ENCODE results near the gene CNFN. TPM values are rescaled to one million over a fixed set of nuclear protein-coding genes. Genes with fewer than 3 reads are reported as not detected.

CNFN gene
- total and polyA plus RNA-seq, 10 of the 15 experiments (the other 5 are each of a cell fraction or from before 2014, with no cell fraction given) = 0.60 TPM; not detected in 9

DNA sequence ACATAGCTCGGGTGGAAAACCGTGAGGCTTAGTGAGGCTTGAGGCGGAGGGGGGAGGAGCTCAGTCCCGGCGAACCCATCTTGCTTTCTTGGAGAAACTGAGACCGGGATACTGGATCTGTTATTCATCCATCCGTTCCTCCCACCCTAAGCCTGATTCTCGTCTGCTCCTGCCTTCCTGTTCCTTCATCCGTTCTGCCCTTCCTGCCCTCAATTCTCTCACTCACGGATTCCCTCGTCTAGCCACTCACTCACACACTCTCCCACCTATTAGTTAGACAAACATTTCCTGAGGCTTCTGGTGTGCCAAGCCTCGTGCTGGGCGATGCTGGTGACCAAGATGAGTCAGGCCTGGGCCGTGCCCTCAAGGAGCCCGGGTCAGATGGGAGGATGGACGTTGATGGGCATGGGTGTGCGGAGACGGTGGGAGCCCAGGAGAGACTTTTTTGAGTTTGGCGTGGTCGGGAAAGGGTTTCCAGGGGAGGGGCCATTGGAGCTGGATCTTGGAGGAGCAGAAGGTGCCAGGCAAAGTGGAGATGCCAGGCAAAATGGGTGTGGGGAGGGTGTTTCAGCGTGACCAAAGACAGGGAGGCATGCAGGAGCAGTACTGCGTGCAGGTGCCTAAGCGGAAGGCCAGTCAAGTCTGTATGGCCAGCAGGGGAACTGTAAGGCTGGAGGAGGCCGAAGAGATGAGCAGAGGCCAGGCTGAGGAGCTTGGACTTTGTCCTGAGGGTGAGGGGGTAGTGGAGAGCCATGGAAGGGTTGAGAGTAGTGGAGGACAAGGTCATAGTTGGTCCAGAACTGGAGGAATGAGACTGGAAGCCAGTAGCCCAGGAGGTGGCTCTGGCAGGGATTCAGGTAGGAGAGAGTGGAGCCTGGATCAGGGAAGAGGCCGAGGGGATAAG, 7.4 kb upstream of the CNFN start (continued):
- TF ChIP-seq MLLT1 (IDR thresholded peaks at IDR 0.05) = 0 out of 2 replicates have a peak, but pooled peaks have one; percentile 17
- TF ChIP-seq ZNF687 (IDR thresholded peaks at IDR 0.05) = 0 out of 2 replicates have a peak, but pooled peaks have one; percentile 4
- TF ChIP-seq WRNIP1 (IDR thresholded peaks at IDR 0.05; ENCODE audit: borderline replicate concordance, low read depth, low read length) = 0 out of 2 replicates have a peak, but pooled peaks have one; percentile 60
- TF ChIP-seq CEBPB (IDR thresholded peaks at IDR 0.05; ENCODE audit: borderline replicate concordance in 1 of 2, low read depth in 2 of 2, low read length in 2 of 2) = no peak
- no peak for TF ChIP-seq NR2C2 (IDR thresholded peaks at IDR 0.05; ENCODE audit: borderline replicate concordance, control insufficient read depth, insufficient read length, low read depth)
- no peak for TF ChIP-seq TARDBP (IDR thresholded peaks at IDR 0.05; ENCODE audit: borderline replicate concordance)
- TF ChIP-seq POLR2AphosphoS5 (IDR thresholded peaks at IDR 0.05; ENCODE audit: low read length) = no peak
- no peak for TF ChIP-seq ZNF217 (IDR thresholded peaks at IDR 0.05)
- TF ChIP-seq, protein P1, sequence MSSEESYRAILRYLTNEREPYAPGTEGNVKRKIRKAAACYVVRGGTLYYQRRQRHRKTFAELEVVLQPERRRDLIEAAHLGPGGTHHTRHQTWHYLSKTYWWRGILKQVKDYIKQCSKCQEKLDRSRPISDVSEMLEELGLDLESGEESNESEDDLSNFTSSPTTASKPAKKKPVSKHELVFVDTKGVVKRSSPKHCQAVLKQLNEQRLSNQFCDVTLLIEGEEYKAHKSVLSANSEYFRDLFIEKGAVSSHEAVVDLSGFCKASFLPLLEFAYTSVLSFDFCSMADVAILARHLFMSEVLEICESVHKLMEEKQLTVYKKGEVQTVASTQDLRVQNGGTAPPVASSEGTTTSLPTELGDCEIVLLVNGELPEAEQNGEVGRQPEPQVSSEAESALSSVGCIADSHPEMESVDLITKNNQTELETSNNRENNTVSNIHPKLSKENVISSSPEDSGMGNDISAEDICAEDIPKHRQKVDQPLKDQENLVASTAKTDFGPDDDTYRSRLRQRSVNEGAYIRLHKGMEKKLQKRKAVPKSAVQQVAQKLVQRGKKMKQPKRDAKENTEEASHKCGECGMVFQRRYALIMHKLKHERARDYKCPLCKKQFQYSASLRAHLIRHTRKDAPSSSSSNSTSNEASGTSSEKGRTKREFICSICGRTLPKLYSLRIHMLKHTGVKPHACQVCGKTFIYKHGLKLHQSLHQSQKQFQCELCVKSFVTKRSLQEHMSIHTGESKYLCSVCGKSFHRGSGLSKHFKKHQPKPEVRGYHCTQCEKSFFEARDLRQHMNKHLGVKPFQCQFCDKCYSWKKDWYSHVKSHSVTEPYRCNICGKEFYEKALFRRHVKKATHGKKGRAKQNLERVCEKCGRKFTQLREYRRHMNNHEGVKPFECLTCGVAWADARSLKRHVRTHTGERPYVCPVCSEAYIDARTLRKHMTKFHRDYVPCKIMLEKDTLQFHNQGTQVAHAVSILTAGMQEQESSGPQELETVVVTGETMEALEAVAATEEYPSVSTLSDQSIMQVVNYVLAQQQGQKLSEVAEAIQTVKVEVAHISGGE (CRISPR knock-in tag; IDR thresholded peaks at IDR 0.05) = no peak
- TF ChIP-seq BACH1 (IDR thresholded peaks at IDR 0.05; ENCODE audit: borderline replicate concordance) = no peak
- no peak for TF ChIP-seq TAF1 (IDR thresholded peaks at IDR 0.05; ENCODE audit: borderline replicate concordance, low read depth, low read length)
- TF ChIP-seq IKZF1 (conservative IDR thresholded peaks at IDR 0.05) = peak; percentile 49; the same call in 1 of the 2 replicates
- TF ChIP-seq ZZZ3 (IDR thresholded peaks at IDR 0.05; ENCODE audit: control insufficient read depth, insufficient read length, low read depth) = no peak
- TF ChIP-seq STAT3 (IDR thresholded peaks at IDR 0.05; ENCODE audit: low read depth, low read length) = no peak
- TF ChIP-seq SUZ12 (IDR thresholded peaks at IDR 0.05; ENCODE audit: unreplicated experiment) = no peak
- no peak for TF ChIP-seq NR2F1 (conservative IDR thresholded peaks at IDR 0.05)
- TF ChIP-seq ZBED1 (IDR thresholded peaks at IDR 0.05; ENCODE audit: borderline replicate concordance) = no peak

Measured in GM12878 (cell line).